ENCODE results near the gene RNU7-1. TPM values are rescaled to one million over a fixed set of nuclear protein-coding genes. Genes with fewer than 3 reads are reported as not detected.

The RNU7-1 gene
- total and polyA plus RNA-seq, 9 of the 15 experiments (the other 6 are each of a cell fraction or from before 2014, with no cell fraction given), result not detected

- no peak for TF ChIP-seq CLOCK (CRISPR knock-in tag; IDR thresholded peaks at IDR 0.05; ENCODE audit: borderline replicate concordance)
- peak; percentile 61 for TF ChIP-seq HNRNPLL (IDR thresholded peaks at IDR 0.05; ENCODE audit: low read depth, low read length, poor library complexity, severe bottlenecking)
- TF ChIP-seq TBL1XR1 (IDR thresholded peaks at IDR 0.05; ENCODE audit: low read length in 2 of 2), result peak; percentile 27 to 87; a peak in 2 of 4 replicates
- TF ChIP-seq NFYB (IDR thresholded peaks at IDR 0.05; ENCODE audit: extremely low read depth, insufficient read length), result no peak
- no peak for TF ChIP-seq ZNF766 (CRISPR knock-in tag; conservative IDR thresholded peaks at IDR 0.05)
- TF ChIP-seq ZNF778 (CRISPR knock-in tag; IDR thresholded peaks at IDR 0.05), result no peak
- TF ChIP-seq ZNF785 (CRISPR knock-in tag; IDR thresholded peaks at IDR 0.05), result no peak
- peak; percentile 4 for TF ChIP-seq RBBP5 (IDR thresholded peaks at IDR 0.05; ENCODE audit: borderline replicate concordance, insufficient read depth, low read length, poor library complexity, severe bottlenecking)
- no peak for TF ChIP-seq SRSF9 (IDR thresholded peaks at IDR 0.05; ENCODE audit: borderline replicate concordance, low read depth, low read length)
- TF ChIP-seq PCBP1 (IDR thresholded peaks at IDR 0.05; ENCODE audit: low read depth, low read length, poor library complexity, severe bottlenecking), result peak; percentile 67
- no peak for TF ChIP-seq LEF1 (IDR thresholded peaks at IDR 0.05)
- TF ChIP-seq SNRNP70 (optimal IDR thresholded peaks at IDR 0.05; ENCODE audit: low read depth, low read length), result peak; percentile 81
- TF ChIP-seq SRF (CRISPR knock-in tag; IDR thresholded peaks at IDR 0.05), result peak; percentile 61 to 91; a peak in 2 of 4 replicates
- TF ChIP-seq, protein P1, sequence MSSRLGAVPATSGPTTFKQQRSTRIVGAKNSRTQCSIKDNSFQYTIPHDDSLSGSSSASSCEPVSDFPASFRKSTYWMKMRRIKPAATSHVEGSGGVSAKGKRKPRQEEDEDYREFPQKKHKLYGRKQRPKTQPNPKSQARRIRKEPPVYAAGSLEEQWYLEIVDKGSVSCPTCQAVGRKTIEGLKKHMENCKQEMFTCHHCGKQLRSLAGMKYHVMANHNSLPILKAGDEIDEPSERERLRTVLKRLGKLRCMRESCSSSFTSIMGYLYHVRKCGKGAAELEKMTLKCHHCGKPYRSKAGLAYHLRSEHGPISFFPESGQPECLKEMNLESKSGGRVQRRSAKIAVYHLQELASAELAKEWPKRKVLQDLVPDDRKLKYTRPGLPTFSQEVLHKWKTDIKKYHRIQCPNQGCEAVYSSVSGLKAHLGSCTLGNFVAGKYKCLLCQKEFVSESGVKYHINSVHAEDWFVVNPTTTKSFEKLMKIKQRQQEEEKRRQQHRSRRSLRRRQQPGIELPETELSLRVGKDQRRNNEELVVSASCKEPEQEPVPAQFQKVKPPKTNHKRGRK (tag; IDR thresholded peaks at IDR 0.05), result no peak
- no peak for TF ChIP-seq BRD4 (IDR thresholded peaks at IDR 0.05)
- TF ChIP-seq FOXJ3 (CRISPR knock-in tag; IDR thresholded peaks at IDR 0.05), result no peak
- TF ChIP-seq, protein P2, sequence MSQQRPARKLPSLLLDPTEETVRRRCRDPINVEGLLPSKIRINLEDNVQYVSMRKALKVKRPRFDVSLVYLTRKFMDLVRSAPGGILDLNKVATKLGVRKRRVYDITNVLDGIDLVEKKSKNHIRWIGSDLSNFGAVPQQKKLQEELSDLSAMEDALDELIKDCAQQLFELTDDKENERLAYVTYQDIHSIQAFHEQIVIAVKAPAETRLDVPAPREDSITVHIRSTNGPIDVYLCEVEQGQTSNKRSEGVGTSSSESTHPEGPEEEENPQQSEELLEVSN (IDR thresholded peaks at IDR 0.05; ENCODE audit: borderline replicate concordance in 1 of 2, extremely low read depth in 1 of 2, insufficient read depth in 1 of 2, insufficient read length in 1 of 2, low read depth in 1 of 2, low read length in 1 of 2, poor library complexity in 1 of 2, severe bottlenecking in 1 of 2), result peak; percentile 54 to 83
- TF ChIP-seq, protein P3, sequence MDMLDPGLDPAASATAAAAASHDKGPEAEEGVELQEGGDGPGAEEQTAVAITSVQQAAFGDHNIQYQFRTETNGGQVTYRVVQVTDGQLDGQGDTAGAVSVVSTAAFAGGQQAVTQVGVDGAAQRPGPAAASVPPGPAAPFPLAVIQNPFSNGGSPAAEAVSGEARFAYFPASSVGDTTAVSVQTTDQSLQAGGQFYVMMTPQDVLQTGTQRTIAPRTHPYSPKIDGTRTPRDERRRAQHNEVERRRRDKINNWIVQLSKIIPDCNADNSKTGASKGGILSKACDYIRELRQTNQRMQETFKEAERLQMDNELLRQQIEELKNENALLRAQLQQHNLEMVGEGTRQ (CRISPR knock-in tag; IDR thresholded peaks at IDR 0.05), result no peak
- no peak for TF ChIP-seq ZBTB17 (CRISPR knock-in tag; IDR thresholded peaks at IDR 0.05)
- TF ChIP-seq ERF (CRISPR knock-in tag; IDR thresholded peaks at IDR 0.05), result no peak
Measured at GRCh38 chr12:6944381-6945186, 968 bp downstream of the RNU7-1 start (continued).

Measured in K562 (cell line).